IMR-90 (cell line): Measurements from ENCODE around the gene VPS26B. TPM values are rescaled to one million over a fixed set of nuclear protein-coding genes. Genes with fewer than 3 reads are reported as not detected.
A peak's percentile ranks its signal among the peaks of the same experiment; 100 is the strongest.
"Not testable (repeated sequence)": the region's sequence is repeated elsewhere in the genome, so short reads cannot be mapped to it uniquely, and the experiment has no call there.

Experiments used
- ATAC-seq: fragments of 200-7000 bp; cut with Tn5 transposase; 2 replicates; pipeline ENCODE4 v1.9.1; 2020; ENCODE audit warnings: low read depth, mild to moderate bottlenecking, moderate library complexity
- BruUV-seq: library from RNA; stranded (reverse); fragments of 400-500 nt; replicated peaks from 2 replicates; lab custom pipeline; 2021; lab: Mats Ljungman, UMichigan
- CTCF ChIA-PET: fragments of 300-600 bp; formaldehyde crosslinking; extraction: SDS; loops from one replicate; lab custom pipeline; 2021; ENCODE audit warnings: antibody characterized with exemption; lab: Yijun Ruan, JAX
- POLR2A ChIA-PET: fragments of 300-600 bp; sonication (Branson Sonifier 250); formaldehyde crosslinking; loops from one replicate; lab custom pipeline; 2022; ENCODE audit warnings: antibody characterized with exemption; ENCODE audit not compliant: unreplicated experiment; lab: Charles Lee
- DNase-seq: peaks from one replicate; pipeline ENCODE4 v3.0.0; 2013
- H2AFZ ChIP-seq: replicated peaks from 2 replicates; pipeline ENCODE3; 2013; ENCODE audit warnings: low read length, mild to moderate bottlenecking; ENCODE audit not compliant: poor library complexity
- H2AK5ac ChIP-seq: 2 replicates; pipeline ENCODE4 v1.6.1; 2013; ENCODE audit warnings: low read depth, low read length, inconsistent platforms
- H2AK9ac ChIP-seq: replicated peaks from 2 replicates; pipeline ENCODE3; 2013; ENCODE audit warnings: mild to moderate bottlenecking, low read depth, low read length, moderate library complexity; ENCODE audit not compliant: poor library complexity
- H2BK120ac ChIP-seq: 2 replicates; pipeline ENCODE4 v1.6.1; 2013; ENCODE audit warnings: low read depth, low read length, inconsistent platforms
- H2BK15ac ChIP-seq: 3 replicates; pipeline ENCODE4 v1.6.1; 2013; ENCODE audit warnings: low read depth, low read length, inconsistent platforms
- H2BK20ac ChIP-seq: 2 replicates; pipeline ENCODE4 v1.6.1; 2013; ENCODE audit warnings: low read depth, mild to moderate bottlenecking, inconsistent platforms, low read length, moderate library complexity
- H2BK5ac ChIP-seq: 2 replicates; pipeline ENCODE4 v1.6.1; 2013; ENCODE audit warnings: mild to moderate bottlenecking, low read depth, low read length, inconsistent platforms; ENCODE audit not compliant: poor library complexity, severe bottlenecking
- H3K14ac ChIP-seq: replicated peaks from 2 replicates; pipeline ENCODE4 v1.6.1; 2013; ENCODE audit warnings: low read depth, low read length, inconsistent platforms
- H3K18ac ChIP-seq: 2 replicates; pipeline ENCODE4 v1.6.1; 2013; ENCODE audit warnings: low read depth, low read length, control low read depth
- H3K23ac ChIP-seq: 2 replicates; pipeline ENCODE4 v1.6.1; 2013; ENCODE audit warnings: low read depth, low read length, inconsistent platforms
- H3K27ac ChIP-seq: 2 replicates; pipeline ENCODE4 v1.5.1; 2013; ENCODE audit warnings: mild to moderate bottlenecking, control low read depth, low read length; ENCODE audit not compliant: insufficient read depth
- H3K27me3 ChIP-seq: 2 replicates; pipeline ENCODE4 v1.6.1; 2013; ENCODE audit warnings: low read length; ENCODE audit not compliant: control insufficient read depth, insufficient read depth
- H3K36me3 ChIP-seq: 2 replicates; pipeline ENCODE4 v1.6.1; 2013; ENCODE audit warnings: low read length, mixed read lengths; ENCODE audit not compliant: control insufficient read depth, insufficient read depth
- H3K4ac ChIP-seq: 2 replicates; pipeline ENCODE4 v1.6.1; 2013; ENCODE audit warnings: low read depth, low read length, inconsistent platforms
- H3K4me1 ChIP-seq: 2 replicates; pipeline ENCODE4 v1.6.1; 2013; ENCODE audit warnings: low read length, mixed read lengths; ENCODE audit not compliant: control insufficient read depth, insufficient read depth
- H3K4me2 ChIP-seq: 2 replicates; pipeline ENCODE4 v1.6.1; 2013; ENCODE audit warnings: low read depth, mild to moderate bottlenecking, control low read depth, low read length, moderate library complexity
- H3K4me3 ChIP-seq: 2 replicates; pipeline ENCODE4 v1.5.1; 2013; ENCODE audit warnings: low read depth, mild to moderate bottlenecking, control low read depth, low read length, moderate library complexity; ENCODE audit not compliant: insufficient read depth
- H3K56ac ChIP-seq: 2 replicates; pipeline ENCODE4 v1.6.1; 2013; ENCODE audit warnings: low read length, inconsistent platforms; ENCODE audit not compliant: insufficient read depth; ENCODE audit errors: extremely low read depth
- H3K79me1 ChIP-seq, 2 experiments: 2 replicates each; pipeline ENCODE4 v1.6.1; 2013; ENCODE audit warnings: low read length in 2 of 2, inconsistent platforms in 1 of 2, low read depth in 1 of 2
- H3K9ac ChIP-seq: 2 replicates; pipeline ENCODE4 v1.6.1; 2013; ENCODE audit warnings: low read depth, low read length, control low read depth
- H3K9me1 ChIP-seq: 2 replicates; pipeline ENCODE4 v1.6.1; 2013; ENCODE audit warnings: low read length, inconsistent platforms; ENCODE audit not compliant: insufficient read depth
- H3K9me3 ChIP-seq: 2 replicates; pipeline ENCODE4 v1.6.1; 2013; ENCODE audit warnings: low read length; ENCODE audit not compliant: control insufficient read depth, insufficient read depth
- H4K20me1 ChIP-seq: 2 replicates; pipeline ENCODE4 v1.6.1; 2013; ENCODE audit warnings: low read length, inconsistent platforms; ENCODE audit not compliant: insufficient read depth
- H4K5ac ChIP-seq: 2 replicates; pipeline ENCODE4 v1.6.1; 2013; ENCODE audit warnings: mild to moderate bottlenecking, low read depth, low read length, control low read depth
- H4K8ac ChIP-seq, 2 experiments: 2 replicates each; pipeline ENCODE4 v1.6.1; 2013; ENCODE audit warnings: low read depth in 2 of 2, low read length in 2 of 2, control low read depth in 1 of 2, inconsistent platforms in 1 of 2
- H4K91ac ChIP-seq: 2 replicates; pipeline ENCODE4 v1.6.1; 2013; ENCODE audit warnings: low read depth, low read length, inconsistent platforms; ENCODE audit not compliant: insufficient read depth
- BHLHE40 ChIP-seq: fragments of 150-350 bp; IDR thresholded peaks from 2 replicates; pipeline ENCODE4 v1.6.1; 2016; ENCODE audit warnings: mild to moderate bottlenecking, low read depth, low read length
- CEBPB ChIP-seq: IDR thresholded peaks from 2 replicates; pipeline ENCODE4 v1.6.1; 2012; ENCODE audit warnings: low read depth, low read length, improper control_type of control experiment
- MXI1 ChIP-seq: IDR thresholded peaks from 2 replicates; pipeline ENCODE4 v1.6.1; 2012; ENCODE audit warnings: low read depth, mild to moderate bottlenecking, low read length, moderate library complexity, borderline replicate concordance
- RAD21 ChIP-seq: IDR thresholded peaks from 2 replicates; pipeline ENCODE4 v1.6.1; 2012; ENCODE audit warnings: low read length, improper control_type of control experiment
- WGBS, 2 experiments: methylation state at CpG; one replicate each; pipeline versions ENCODE4 v1.1.5 to v1.1.7; 2013; ENCODE audit warnings: missing lambda C conversion rate in 2 of 2; ENCODE audit not compliant: insufficient read length in 1 of 2; ENCODE audit errors: extremely low coverage in 2 of 2; 5-methylcytosine and 5-hydroxymethylcytosine counted together
- dilution Hi-C: fragments of 300-500 bp; cut with HindIII; formaldehyde crosslinking; loops from one replicate; pipeline ENCODE4 v1.14.3; 2018; ENCODE audit warnings: low sequenced_read_pairs; ENCODE audit not compliant: unreplicated experiment
- in situ Hi-C: fragments of 300-500 bp; cut with MboI; formaldehyde crosslinking; loops from 3 replicates; pipeline ENCODE4 v1.14.3; 2019; ENCODE audit warnings: low sequenced_read_pairs, inconsistent platforms, mixed read lengths
- intact Hi-C: fragments of 100-400 bp; cut with micrococcal nuclease; formaldehyde crosslinking; loops from 2 replicates; pipeline ENCODE4 v1.10.0; 2022
- polyA plus RNA-seq, 3 experiments: library from polyadenylated mRNA; depleted of rRNA; stranded (reverse); fragments of >200 nt; gene quantifications; 2 replicates each; pipeline ENCODE4 v1.2.3, GENCODE V29; 2012; ENCODE audit warnings: low replicate concordance in 1 of 3
- total RNA-seq: library from RNA; depleted of rRNA; stranded (reverse); fragments of >200 nt; gene quantifications from 2 replicates; pipeline ENCODE4 v1.2.3, GENCODE V29; 2012
- TF ChIP-seq, protein P1 (sequence below): fragments of 150-350 bp; IDR thresholded peaks from 2 replicates; pipeline ENCODE4 v1.6.1; 2017; ENCODE audit warnings: mild to moderate bottlenecking, antibody characterized with exemption, low read length, low read depth

The VPS26B gene
- total and polyA plus RNA-seq, 2 of the 4 experiments (the other 2 are of a cell fraction), result 41.6 to 51.1 TPM

DNA sequence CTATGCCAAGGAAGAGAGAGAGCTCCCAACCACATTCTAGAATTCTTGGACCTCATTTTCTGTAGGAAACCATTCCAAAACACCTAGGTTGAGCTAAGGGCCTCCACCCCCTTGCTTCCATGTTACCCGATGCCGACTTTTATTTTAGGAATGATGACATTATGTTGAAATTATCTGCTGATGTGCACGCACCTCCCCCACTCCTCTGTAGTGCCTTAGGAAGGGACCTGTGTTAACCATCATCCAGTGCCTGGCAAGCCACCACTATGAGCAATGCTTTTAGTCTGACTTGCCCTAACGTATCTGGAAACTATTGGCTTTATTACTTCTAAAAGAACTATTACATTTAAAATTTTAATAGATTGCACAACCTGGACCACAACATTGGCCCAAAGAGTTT, 42.8 kb upstream of the VPS26B start:
- no peaks in the 10 kb centered on the region; the same call in 1 of the 2 replicates for H3K9me1 ChIP-seq
- H4K91ac ChIP-seq, result no peak overlapping the region
- no TSS peak for BruUV-seq
- ATAC-seq (peak; percentile 17; the same call in 1 of the 2 replicates), DNase-seq (peak; percentile 46)
- H2AK5ac ChIP-seq, result no peak overlapping the region
- peaks cover 18% of the 10 kb centered on the region for H3K36me3 ChIP-seq
- H3K27ac ChIP-seq, result no peak overlapping the region
- peaks cover 4% of the 10 kb centered on the region; the same call in 1 of the 2 replicates for H3K4me1 ChIP-seq
- TF ChIP-seq, protein P1, sequence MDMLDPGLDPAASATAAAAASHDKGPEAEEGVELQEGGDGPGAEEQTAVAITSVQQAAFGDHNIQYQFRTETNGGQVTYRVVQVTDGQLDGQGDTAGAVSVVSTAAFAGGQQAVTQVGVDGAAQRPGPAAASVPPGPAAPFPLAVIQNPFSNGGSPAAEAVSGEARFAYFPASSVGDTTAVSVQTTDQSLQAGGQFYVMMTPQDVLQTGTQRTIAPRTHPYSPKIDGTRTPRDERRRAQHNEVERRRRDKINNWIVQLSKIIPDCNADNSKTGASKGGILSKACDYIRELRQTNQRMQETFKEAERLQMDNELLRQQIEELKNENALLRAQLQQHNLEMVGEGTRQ, result no peak
- TF ChIP-seq CEBPB (0 out of 2 replicates have a peak, but pooled peaks have one; percentile 13), RAD21 (no peak), BHLHE40 (no peak), MXI1 (no peak)
- no peak overlapping the region for H3K4ac ChIP-seq
- no peak overlapping the region for H2AFZ ChIP-seq
- no peak overlapping the region for H3K14ac ChIP-seq
- H2BK5ac ChIP-seq, result no peak overlapping the region
- H3K23ac ChIP-seq, result no peak overlapping the region
- ChIA-PET CTCF (no interaction called here), POLR2A (no interaction called here)
- dilution Hi-C loops (no loop called here), in situ Hi-C loops (no loop called here), intact Hi-C loops (no loop called here)
- no peak overlapping the region for H2BK120ac ChIP-seq
- H3K79me1 ChIP-seq, result peaks cover 0 to 2% of the 10 kb centered on the region in 2 experiments; a peak in 1 of 4 replicates
- H3K4me3 ChIP-seq, result no peak overlapping the region
- H4K8ac ChIP-seq, result no peak overlapping the region
- no peak overlapping the region for H3K4me2 ChIP-seq
- H3K9me3 ChIP-seq, result no peaks in the 10 kb centered on the region
- no peak overlapping the region for H3K9ac ChIP-seq
- no peak overlapping the region for H2BK20ac ChIP-seq
- no peaks in the 10 kb centered on the region for H4K20me1 ChIP-seq
- H3K56ac ChIP-seq, result no peak overlapping the region
- H2BK15ac ChIP-seq, result no peak overlapping the region
- no peaks in the 10 kb centered on the region for H3K27me3 ChIP-seq
- WGBS, 2 experiments, result no CpG with 5 or more reads among the region's 4 CpGs
- H4K5ac ChIP-seq, result no peak overlapping the region
- no peak overlapping the region for H3K18ac ChIP-seq
- H2AK9ac ChIP-seq, result no peak overlapping the region

DNA sequence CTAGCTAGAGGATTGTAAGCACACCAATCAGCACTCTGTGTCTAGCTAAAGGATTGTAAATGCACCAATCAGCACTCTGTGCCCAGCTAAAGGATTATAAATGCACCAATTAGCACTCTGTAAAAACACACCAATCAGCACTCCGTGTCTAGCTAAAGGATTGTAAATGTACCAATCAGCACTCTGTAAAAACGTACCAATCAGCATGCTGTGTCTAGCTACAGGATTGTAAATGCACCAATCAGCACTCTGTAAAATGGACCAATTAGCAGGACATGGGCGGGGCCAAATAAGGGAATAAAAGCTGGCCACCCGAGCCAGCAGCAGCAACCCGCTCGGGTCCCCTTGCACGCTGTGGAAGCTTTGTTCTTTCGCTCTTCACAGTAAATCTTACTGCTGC, 36.4 kb upstream of the VPS26B start:
- ATAC-seq, result not testable (repeated sequence)

More for the DNA sequence above, 36.4 kb upstream of the VPS26B start:
- H3K4me3 ChIP-seq, H3K14ac ChIP-seq, DNase-seq, H2BK5ac ChIP-seq, dilution Hi-C loops, H3K23ac ChIP-seq, H2AK5ac ChIP-seq, H3K18ac ChIP-seq, H3K27ac ChIP-seq, H4K91ac ChIP-seq, in situ Hi-C loops, intact Hi-C loops, H2AFZ ChIP-seq, H3K9me1 ChIP-seq, H2BK15ac ChIP-seq, H3K4me1 ChIP-seq, POLR2A ChIA-PET, H2BK120ac ChIP-seq, H4K20me1 ChIP-seq, H3K4me2 ChIP-seq, H2AK9ac ChIP-seq, CTCF ChIA-PET, H4K5ac ChIP-seq, H3K4ac ChIP-seq, H3K56ac ChIP-seq, H3K79me1 ChIP-seq, H2BK20ac ChIP-seq, H3K27me3 ChIP-seq, BruUV-seq, H3K9me3 ChIP-seq, H3K9ac ChIP-seq, H4K8ac ChIP-seq: not testable (repeated sequence)
- WGBS, 2 experiments, result 88% methylated on average over 5 of the region's 8 CpGs; no CpG with 5 or more reads in 1 of the 2 experiments
- peaks cover 24% of the 10 kb centered on the region for H3K36me3 ChIP-seq
